RWPE2 (cell line): ENCODE results near the gene GJB6.

Source experiments
- ATAC-seq: fragments of 200-7000 bp; cut with Tn5 transposase; 3 replicates; pipeline ENCODE4 v1.9.1; 2021; ENCODE audit warnings: low read depth
- DNase-seq: peaks from one replicate; pipeline ENCODE4 v3.0.0-alpha.2; 2020; ENCODE audit warnings: low spot score
- H3K27ac ChIP-seq: fragments of 450-650 bp; 2 replicates; pipeline ENCODE4 v1.5.1; 2017; ENCODE audit warnings: mild to moderate bottlenecking; ENCODE audit not compliant: poor library complexity, severe bottlenecking
- H3K27me3 ChIP-seq: fragments of 250-450 bp; sonication (Bioruptor Pico); 2 replicates; pipeline ENCODE4 v1.5.1; 2021; ENCODE audit warnings: mild to moderate bottlenecking, moderate library complexity; ENCODE audit not compliant: insufficient read depth, poor library complexity, severe bottlenecking
- H3K36me3 ChIP-seq: fragments of 250-450 bp; sonication (Bioruptor Pico); 2 replicates; pipeline ENCODE4 v1.5.1; 2020; ENCODE audit warnings: low read depth, mild to moderate bottlenecking, moderate library complexity
- H3K4me1 ChIP-seq: fragments of 250-450 bp; sonication (Bioruptor Pico); 2 replicates; pipeline ENCODE4 v1.5.1; 2021; ENCODE audit warnings: mild to moderate bottlenecking, moderate library complexity; ENCODE audit not compliant: insufficient read depth, poor library complexity, severe bottlenecking
- H3K4me3 ChIP-seq: fragments of 250-450 bp; sonication (Bioruptor Pico); 2 replicates; pipeline ENCODE4 v1.5.1; 2021; ENCODE audit warnings: mild to moderate bottlenecking, moderate library complexity; ENCODE audit not compliant: severe bottlenecking
- H3K9me3 ChIP-seq: fragments of 250-450 bp; sonication (Bioruptor Pico); 2 replicates; pipeline ENCODE4 v1.5.1; 2021; ENCODE audit warnings: mild to moderate bottlenecking, moderate library complexity; ENCODE audit not compliant: severe bottlenecking
- CTCF ChIP-seq: fragments of 450-650 bp; IDR thresholded peaks from one replicate; pipeline ENCODE4 v1.5.1; 2017; ENCODE audit warnings: mild to moderate bottlenecking, moderate library complexity; ENCODE audit not compliant: poor library complexity, severe bottlenecking

Gene GJB6

GRCh38 chr13:20271441-20271840, 39.3 kb upstream of the GJB6 start:
- no peak for ATAC-seq
- Histone ChIP-seq H3K27ac (no peak overlapping the region), H3K9me3 (no peaks in the 10 kb centered on the region), H3K36me3 (no peaks in the 10 kb centered on the region), H3K27me3 (no peaks in the 10 kb centered on the region), H3K4me1 (peaks cover 16% of the 10 kb centered on the region), H3K4me3 (no peak overlapping the region)
- DNase-seq = no peak
- no peak for TF ChIP-seq CTCF

- no peaks in the 10 kb centered on the region for H3K36me3 ChIP-seq
- no peaks in the 10 kb centered on the region for H3K27me3 ChIP-seq
- H3K9me3 ChIP-seq = no peaks in the 10 kb centered on the region
- DNase-seq (no peak), ATAC-seq (no peak; the same call in 2 of the 3 replicates)
- H3K4me3 ChIP-seq = no peak overlapping the region
- TF ChIP-seq CTCF = no peak
- H3K27ac ChIP-seq = no peak overlapping the region
- peaks cover 16% of the 10 kb centered on the region for H3K4me1 ChIP-seq
Observed at GRCh38 chr13:20270163-20270865, 38.2 kb upstream of the GJB6 start.

- H3K9me3 ChIP-seq = no peaks in the 10 kb centered on the region
- no peak for TF ChIP-seq CTCF
- ATAC-seq (no peak), DNase-seq (no peak)
- no peaks in the 10 kb centered on the region for H3K36me3 ChIP-seq
- H3K27me3 ChIP-seq = no peaks in the 10 kb centered on the region
- peaks cover 6% of the 10 kb centered on the region for H3K4me1 ChIP-seq
- no peak overlapping the region for H3K4me3 ChIP-seq
- no peak overlapping the region for H3K27ac ChIP-seq
Observed at GRCh38 chr13:20264271-20265018, 32.3 kb upstream of the GJB6 start.

GRCh38 chr13:20263393-20264044, 31.4 kb upstream of the GJB6 start:
- Histone ChIP-seq H3K4me1 (no peaks in the 10 kb centered on the region), H3K4me3 (no peak overlapping the region), H3K9me3 (no peaks in the 10 kb centered on the region), H3K27me3 (no peaks in the 10 kb centered on the region), H3K36me3 (no peaks in the 10 kb centered on the region), H3K27ac (no peak overlapping the region)
- ATAC-seq = no peak
- no peak for TF ChIP-seq CTCF
- no peak for DNase-seq
